B cell (primary cell): ENCODE measurements around the gene UPK1B. TPM values are rescaled to one million over a fixed set of nuclear protein-coding genes. Genes with fewer than 3 reads are reported as not detected.

Experiments used
- ATAC-seq: fragments of 200-7000 bp; cut with Tn5 transposase; one replicate; pipeline ENCODE4 v1.10.0; 2021; ENCODE audit warnings: low read depth, mild to moderate bottlenecking, moderate number of reproducible peaks, moderate library complexity
- CTCF ChIA-PET: fragments of 350-600 bp; sonication (Branson Sonifier 250); formaldehyde crosslinking; loops from one replicate; lab custom pipeline; 2021; ENCODE audit warnings: antibody characterized with exemption, inconsistent platforms; lab: Charles Lee
- POLR2A ChIA-PET: fragments of 350-600 bp; sonication (Branson Sonifier 250); formaldehyde crosslinking; loops from one replicate; lab custom pipeline; 2021; ENCODE audit warnings: antibody characterized with exemption; lab: Charles Lee
- DNase-seq: peaks from one replicate; pipeline ENCODE4 v3.0.0; 2013
- H2AFZ ChIP-seq: 2 replicates; pipeline ENCODE4 v1.6.1; 2012; ENCODE audit warnings: mild to moderate bottlenecking, low read depth, low read length; ENCODE audit not compliant: insufficient read depth, poor library complexity, severe bottlenecking
- H3K27ac ChIP-seq, 2 donors: 1 replicate in 1 of 2; 2 replicates in 1 of 2; pipeline ENCODE4 v1.5.1; 2012 to 2013; ENCODE audit warnings: low read length in 2 of 2, mild to moderate bottlenecking in 2 of 2, moderate library complexity in 1 of 2
- H3K27me3 ChIP-seq, 4 experiments: fragments of 200-600 bp in 1 of 4; sonication (generic) in 1 of 4; replicated peaks in 1 of 4; 1 replicate in 2 of 4; 2 replicates in 2 of 4; pipeline versions ENCODE4 v1.6.1 to v1.7.0; 2013 to 2016; ENCODE audit warnings: low read length in 3 of 4, mild to moderate bottlenecking in 2 of 4, mixed read lengths in 1 of 4, moderate library complexity in 1 of 4; ENCODE audit not compliant: insufficient read depth in 4 of 4, control insufficient read depth in 3 of 4; ENCODE audit errors: control extremely low read depth in 1 of 4
- H3K36me3 ChIP-seq, 2 experiments: replicated peaks in 1 of 2; 1 replicate in 1 of 2; 2 replicates in 1 of 2; pipeline versions ENCODE4 v1.6.1 to v1.7.1; 2013; ENCODE audit warnings: low read length in 1 of 2; ENCODE audit not compliant: insufficient read depth in 2 of 2, control insufficient read depth in 1 of 2; ENCODE audit errors: control extremely low read depth in 1 of 2, extremely low read depth in 1 of 2
- H3K4me1 ChIP-seq, 2 donors: fragments of 200-600 bp in 1 of 2; sonication (generic) in 1 of 2; 1 replicate in 1 of 2; 2 replicates in 1 of 2; pipeline versions ENCODE4 v1.5.1 to v1.6.1; 2013 to 2017; ENCODE audit warnings: low read length in 2 of 2; ENCODE audit not compliant: control insufficient read depth in 2 of 2, insufficient read depth in 2 of 2
- H3K4me2 ChIP-seq: replicated peaks from 2 replicates; pipeline ENCODE3; 2012; ENCODE audit warnings: mild to moderate bottlenecking, low read depth, low read length; ENCODE audit not compliant: poor library complexity, severe bottlenecking
- H3K4me3 ChIP-seq, 5 experiments: fragments of 200-600 bp in 1 of 5; sonication (generic) in 1 of 5; 1 replicate in 3 of 5; 2 replicates in 2 of 5; pipeline versions ENCODE4 v1.5.1 to v1.7.0; 2011 to 2016; ENCODE audit warnings: low read length in 4 of 5, mild to moderate bottlenecking in 4 of 5, low read depth in 2 of 5, control low read depth in 1 of 5, moderate library complexity in 1 of 5; ENCODE audit not compliant: insufficient read depth in 1 of 5; ENCODE audit errors: control extremely low read depth in 1 of 5, extremely low read depth in 1 of 5
- H3K79me2 ChIP-seq: fragments of 200-600 bp; sonication (generic); one replicate; pipeline ENCODE4 v1.6.0; 2016; ENCODE audit warnings: low read length; ENCODE audit not compliant: control insufficient read depth, insufficient read depth
- H3K9ac ChIP-seq: fragments of 200-600 bp; sonication (generic); 2 replicates; pipeline ENCODE4 v1.6.1; 2017; ENCODE audit warnings: mild to moderate bottlenecking, low read length, moderate library complexity
- H3K9me3 ChIP-seq, 3 donors: one replicate each; pipeline versions ENCODE4 v1.6.1 to v1.7.1; 2013; ENCODE audit warnings: low read length in 2 of 3; ENCODE audit not compliant: control insufficient read depth in 2 of 3, insufficient read depth in 1 of 3; ENCODE audit errors: control extremely low read depth in 1 of 3
- H4K20me1 ChIP-seq: 2 replicates; pipeline ENCODE4 v1.6.0; 2012; ENCODE audit warnings: mild to moderate bottlenecking, low read length; ENCODE audit not compliant: insufficient read depth, control insufficient read depth, poor library complexity, severe bottlenecking
- H3K27ac Mint-ChIP-seq: one replicate; pipeline ENCODE4 v1.8.0; 2021; ENCODE audit warnings: mixed read lengths
- H3K27me3 Mint-ChIP-seq: one replicate; pipeline ENCODE4 v1.8.0; 2021; ENCODE audit warnings: mixed read lengths
- H3K4me1 Mint-ChIP-seq: one replicate; pipeline ENCODE4 v1.8.0; 2021; ENCODE audit warnings: mixed read lengths
- H3K4me3 Mint-ChIP-seq: one replicate; pipeline ENCODE4 v1.8.0; 2021; ENCODE audit warnings: mixed read lengths
- H3K9me3 Mint-ChIP-seq: one replicate; pipeline ENCODE4 v1.8.0; 2022; ENCODE audit warnings: mixed read lengths; ENCODE audit not compliant: insufficient read depth
- EZH2 ChIP-seq: IDR thresholded peaks from 2 replicates; pipeline ENCODE4 v1.6.1; 2012; ENCODE audit warnings: borderline replicate concordance, low read depth, mild to moderate bottlenecking, moderate library complexity, low read length; ENCODE audit not compliant: insufficient read depth, poor library complexity, severe bottlenecking
- WGBS: methylation state at CpG from one replicate; pipeline ENCODE4 v1.1.5; 2013; ENCODE audit warnings: missing lambda C conversion rate; ENCODE audit not compliant: insufficient coverage; 5-methylcytosine and 5-hydroxymethylcytosine counted together
- intact Hi-C: fragments of 100-400 bp; cut with micrococcal nuclease; formaldehyde crosslinking; loops from one replicate; pipeline ENCODE4 v1.10.0; 2022
- polyA plus RNA-seq: library from polyadenylated mRNA; depleted of rRNA; stranded (reverse); fragments of >200 nt; gene quantifications from 2 replicates; pipeline ENCODE4 v1.2.3, GENCODE V29; 2012
- total RNA-seq, 2 donors: library from RNA; stranded (reverse); fragments of 120-200 nt in 1 of 2; gene quantifications; 1 replicate in 1 of 2; 2 replicates in 1 of 2; pipeline versions ENCODE4 v1.2.3 to v1.2.4, GENCODE V29; 2013 to 2022
- TF ChIP-seq, protein P1 (sequence below): fragments of 200-600 bp; IDR thresholded peaks from one replicate; pipeline ENCODE4 v1.8.0; 2022; ENCODE audit warnings: antibody characterized with exemption, mild to moderate bottlenecking

UPK1B gene
- total and polyA plus RNA-seq, 2 donors (not counting 1 experiment from before 2014, with no cell fraction given), result not detected

DNA sequence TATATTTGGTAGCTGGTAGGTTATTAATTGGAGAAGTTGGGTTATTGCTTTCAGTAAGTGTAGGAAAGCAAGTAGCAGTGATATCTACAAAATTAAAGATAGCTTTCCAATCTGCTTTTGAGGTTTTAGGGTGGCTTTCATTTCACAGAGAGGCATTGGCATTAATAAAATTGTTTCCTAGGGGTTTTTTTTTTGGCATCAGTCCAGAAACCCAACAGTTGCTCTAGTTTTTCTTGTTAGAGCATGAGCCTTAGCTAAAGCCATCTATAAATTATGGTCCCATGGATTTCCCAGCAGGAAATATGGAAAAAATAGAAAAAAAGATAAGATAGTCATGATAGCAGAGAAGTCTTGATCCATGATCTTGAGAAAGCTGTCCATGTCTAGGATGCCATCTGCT, 70.3 kb downstream of the UPK1B start:
- H3K27ac Mint-ChIP-seq, result no peak overlapping the region
- intact Hi-C loops, result loop anchor here (10.0 kb wide), 3 partner anchors 209 to 461 kb away; partner anchors contain the start of genes CFAP91, IGSF11, POGLUT1 and TMEM39A
- Histone ChIP-seq H3K4me1 (peaks cover 16 to 24% of the 10 kb centered on the region in 2 donors), H3K27ac (no peak overlapping the region), H3K4me2 (no peak overlapping the region), H4K20me1 (no peaks in the 10 kb centered on the region), H3K4me3 (no peak overlapping the region), H3K79me2 (peaks cover 12% of the 10 kb centered on the region), H3K36me3 (no peaks in the 10 kb centered on the region), H3K27me3 (no peaks in the 10 kb centered on the region), H2AFZ (no peak overlapping the region), H3K9me3 (peaks cover 2 to 7% (median 5%) of the 10 kb centered on the region in 3 donors), H3K9ac (no peak overlapping the region)
- no peak for TF ChIP-seq EZH2
- TF ChIP-seq, protein P1, sequence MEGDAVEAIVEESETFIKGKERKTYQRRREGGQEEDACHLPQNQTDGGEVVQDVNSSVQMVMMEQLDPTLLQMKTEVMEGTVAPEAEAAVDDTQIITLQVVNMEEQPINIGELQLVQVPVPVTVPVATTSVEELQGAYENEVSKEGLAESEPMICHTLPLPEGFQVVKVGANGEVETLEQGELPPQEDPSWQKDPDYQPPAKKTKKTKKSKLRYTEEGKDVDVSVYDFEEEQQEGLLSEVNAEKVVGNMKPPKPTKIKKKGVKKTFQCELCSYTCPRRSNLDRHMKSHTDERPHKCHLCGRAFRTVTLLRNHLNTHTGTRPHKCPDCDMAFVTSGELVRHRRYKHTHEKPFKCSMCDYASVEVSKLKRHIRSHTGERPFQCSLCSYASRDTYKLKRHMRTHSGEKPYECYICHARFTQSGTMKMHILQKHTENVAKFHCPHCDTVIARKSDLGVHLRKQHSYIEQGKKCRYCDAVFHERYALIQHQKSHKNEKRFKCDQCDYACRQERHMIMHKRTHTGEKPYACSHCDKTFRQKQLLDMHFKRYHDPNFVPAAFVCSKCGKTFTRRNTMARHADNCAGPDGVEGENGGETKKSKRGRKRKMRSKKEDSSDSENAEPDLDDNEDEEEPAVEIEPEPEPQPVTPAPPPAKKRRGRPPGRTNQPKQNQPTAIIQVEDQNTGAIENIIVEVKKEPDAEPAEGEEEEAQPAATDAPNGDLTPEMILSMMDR, result no peak
- DNase-seq (no peak), ATAC-seq (no peak)
- ChIA-PET CTCF (interaction anchor here (0.6 to 1.6 kb wide), 5 partner anchors 109 to 1110 kb away, joined by 3 to 6 read pairs (median 5); no protein-coding TSS in a partner anchor), POLR2A (interaction anchor here (0.6 kb wide), 1 partner anchor 15 kb away, joined by 3 read pairs; no protein-coding TSS in a partner anchor)
- H3K4me3 Mint-ChIP-seq, result no peak overlapping the region
- H3K4me1 Mint-ChIP-seq, result peaks cover 19% of the 10 kb centered on the region
- peaks cover 1% of the 10 kb centered on the region for H3K9me3 Mint-ChIP-seq
- no peaks in the 10 kb centered on the region for H3K27me3 Mint-ChIP-seq

DNA sequence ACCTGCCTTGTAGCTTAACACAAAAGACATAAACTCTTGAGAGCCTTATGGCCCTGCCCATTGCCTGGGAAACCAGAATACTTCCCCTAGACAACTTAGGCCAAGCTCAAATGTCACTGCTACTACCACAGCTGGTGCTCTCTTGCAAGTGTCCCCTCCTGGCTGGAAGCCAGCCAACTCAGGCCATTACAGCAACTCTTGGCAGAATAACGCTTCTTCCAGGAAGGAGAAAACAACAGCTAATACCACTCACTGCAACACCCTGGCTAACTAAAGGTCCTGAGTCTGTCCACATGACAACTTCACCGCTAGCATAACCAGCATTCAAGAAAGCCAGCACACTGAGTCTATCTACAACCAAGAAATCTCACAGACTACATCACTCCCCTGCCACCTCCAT, 72.4 kb downstream of the UPK1B start:
- no peak for DNase-seq
- Histone ChIP-seq H3K4me3 (no peak overlapping the region), H3K4me1 (peaks cover 4 to 9% of the 10 kb centered on the region in 2 donors), H4K20me1 (no peaks in the 10 kb centered on the region), H3K27me3 (no peaks in the 10 kb centered on the region), H3K36me3 (no peaks in the 10 kb centered on the region), H3K9ac (no peak overlapping the region), H3K27ac (no peak overlapping the region), H3K9me3 (peaks cover 3 to 7% (median 5%) of the 10 kb centered on the region in 3 donors), H2AFZ (no peak overlapping the region), H3K79me2 (no peaks in the 10 kb centered on the region), H3K4me2 (no peak overlapping the region)
- intact Hi-C loops, result loop anchor here (10.0 kb wide), 3 partner anchors 211 to 459 kb away; partner anchors contain the start of genes CFAP91, IGSF11, POGLUT1 and TMEM39A
- Mint-ChIP-seq H3K4me3 (no peak overlapping the region), H3K27me3 (no peaks in the 10 kb centered on the region), H3K27ac (no peak overlapping the region), H3K4me1 (peaks cover 7% of the 10 kb centered on the region), H3K9me3 (peaks cover 2% of the 10 kb centered on the region)
- WGBS, result 50% methylated on average over 2 of the region's 2 CpGs
- POLR2A ChIA-PET, result no interaction called here
- TF ChIP-seq, protein P1, result no peak
- TF ChIP-seq EZH2, result no peak
- CTCF ChIA-PET, result no interaction called here
- no peak for ATAC-seq
